Measurements from ENCODE around the gene MTCH1. TPM values are rescaled to one million over a fixed set of nuclear protein-coding genes. Genes with fewer than 3 reads are reported as not detected.
A peak's percentile ranks its signal among the peaks of the same experiment; 100 is the strongest.

MTCH1 gene
- total and polyA plus RNA-seq, 10 of the 15 experiments (the other 5 are each of a cell fraction or from before 2014, with no cell fraction given), result 7.2 to 128 (median 85.2) TPM

DNA sequence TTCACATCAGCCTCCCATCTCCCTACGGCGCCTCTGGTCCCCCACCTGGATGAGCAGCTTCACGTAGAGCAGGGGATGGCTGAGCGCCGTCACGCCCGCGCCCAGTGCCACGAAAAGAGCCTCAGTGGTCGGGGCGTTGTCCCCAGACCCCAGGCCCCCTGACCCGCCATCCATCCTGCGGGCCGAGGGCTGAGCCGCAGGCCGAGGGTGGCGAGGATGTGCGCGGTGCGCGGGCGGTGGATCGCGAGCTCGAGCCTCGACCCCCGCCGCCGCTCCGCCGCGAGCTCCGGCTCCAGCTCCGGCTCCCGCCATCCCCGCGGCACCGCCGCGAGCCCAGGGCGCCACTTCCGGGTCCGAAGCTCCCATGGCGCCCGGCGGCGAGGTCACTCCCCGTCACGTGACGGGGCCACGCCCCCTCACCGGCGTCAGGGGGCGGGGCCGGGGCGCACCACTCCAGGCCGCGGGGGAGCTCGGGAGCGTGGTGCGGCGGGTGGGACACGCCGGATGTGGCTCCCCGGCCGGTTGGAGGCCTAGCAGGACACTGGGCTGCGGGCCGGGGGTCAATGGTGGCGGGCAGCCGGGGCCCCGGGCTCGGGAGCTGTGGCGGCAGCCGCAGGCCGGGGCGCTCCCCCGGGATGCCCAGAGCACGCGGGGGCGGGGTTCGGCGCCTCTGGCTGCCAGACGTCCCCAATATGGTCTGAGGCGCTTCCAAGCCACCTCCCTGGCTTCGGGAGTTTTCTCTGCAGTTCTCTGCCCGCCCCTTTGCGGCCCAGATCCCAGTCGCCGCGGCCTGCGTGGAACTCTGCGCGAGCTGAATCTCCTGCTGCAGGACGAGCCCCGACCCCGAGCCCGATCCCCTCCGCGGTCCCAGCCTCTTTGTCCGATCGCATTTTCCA, at the start of gene MTCH1 (continued):
- TF ChIP-seq, protein P1, sequence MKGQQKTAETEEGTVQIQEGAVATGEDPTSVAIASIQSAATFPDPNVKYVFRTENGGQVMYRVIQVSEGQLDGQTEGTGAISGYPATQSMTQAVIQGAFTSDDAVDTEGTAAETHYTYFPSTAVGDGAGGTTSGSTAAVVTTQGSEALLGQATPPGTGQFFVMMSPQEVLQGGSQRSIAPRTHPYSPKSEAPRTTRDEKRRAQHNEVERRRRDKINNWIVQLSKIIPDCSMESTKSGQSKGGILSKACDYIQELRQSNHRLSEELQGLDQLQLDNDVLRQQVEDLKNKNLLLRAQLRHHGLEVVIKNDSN (IDR thresholded peaks at IDR 0.05; ENCODE audit: borderline replicate concordance, extremely low read length, insufficient read depth, low read depth, low read length), result peak; percentile 99
- TF ChIP-seq ZNF384 (IDR thresholded peaks at IDR 0.05; ENCODE audit: borderline replicate concordance, low read depth, low read length) (no peak), KDM1A (IDR thresholded peaks at IDR 0.05; ENCODE audit: borderline replicate concordance) (no peak), POLR2AphosphoS5 (IDR thresholded peaks at IDR 0.05; ENCODE audit: low read length) (peak; percentile 94), RAD21 (IDR thresholded peaks at IDR 0.05; ENCODE audit: insufficient read depth, low read depth, low read length) (no peak), TCF7 (IDR thresholded peaks at IDR 0.05; ENCODE audit: borderline replicate concordance) (no peak), HDAC6 (IDR thresholded peaks at IDR 0.05; ENCODE audit: unreplicated experiment) (peak; percentile 83), NFYB (IDR thresholded peaks at IDR 0.05; ENCODE audit: insufficient read depth, low read depth, low read length) (no peak), HCFC1 (IDR thresholded peaks at IDR 0.05; ENCODE audit: low read length) (peak; percentile 46), SMAD1 (IDR thresholded peaks at IDR 0.05; ENCODE audit: low read depth, partially characterized antibody) (no peak), JUNB (IDR thresholded peaks at IDR 0.05) (no peak), EGR1 (IDR thresholded peaks at IDR 0.05; ENCODE audit: borderline replicate concordance in 1 of 2, low read depth in 2 of 2, low read length in 2 of 2) (peak in 1 of 2 experiments; percentile 75; a peak in 2 of 3 replicates), SUZ12 (IDR thresholded peaks at IDR 0.05; ENCODE audit: unreplicated experiment) (no peak), CBFB (IDR thresholded peaks at IDR 0.05; ENCODE audit: low read depth) (no peak), YBX1 (IDR thresholded peaks at IDR 0.05) (no peak), FOXM1 (IDR thresholded peaks at IDR 0.05; ENCODE audit: low read depth, low read length) (no peak)
- TF ChIP-seq, protein P2, sequence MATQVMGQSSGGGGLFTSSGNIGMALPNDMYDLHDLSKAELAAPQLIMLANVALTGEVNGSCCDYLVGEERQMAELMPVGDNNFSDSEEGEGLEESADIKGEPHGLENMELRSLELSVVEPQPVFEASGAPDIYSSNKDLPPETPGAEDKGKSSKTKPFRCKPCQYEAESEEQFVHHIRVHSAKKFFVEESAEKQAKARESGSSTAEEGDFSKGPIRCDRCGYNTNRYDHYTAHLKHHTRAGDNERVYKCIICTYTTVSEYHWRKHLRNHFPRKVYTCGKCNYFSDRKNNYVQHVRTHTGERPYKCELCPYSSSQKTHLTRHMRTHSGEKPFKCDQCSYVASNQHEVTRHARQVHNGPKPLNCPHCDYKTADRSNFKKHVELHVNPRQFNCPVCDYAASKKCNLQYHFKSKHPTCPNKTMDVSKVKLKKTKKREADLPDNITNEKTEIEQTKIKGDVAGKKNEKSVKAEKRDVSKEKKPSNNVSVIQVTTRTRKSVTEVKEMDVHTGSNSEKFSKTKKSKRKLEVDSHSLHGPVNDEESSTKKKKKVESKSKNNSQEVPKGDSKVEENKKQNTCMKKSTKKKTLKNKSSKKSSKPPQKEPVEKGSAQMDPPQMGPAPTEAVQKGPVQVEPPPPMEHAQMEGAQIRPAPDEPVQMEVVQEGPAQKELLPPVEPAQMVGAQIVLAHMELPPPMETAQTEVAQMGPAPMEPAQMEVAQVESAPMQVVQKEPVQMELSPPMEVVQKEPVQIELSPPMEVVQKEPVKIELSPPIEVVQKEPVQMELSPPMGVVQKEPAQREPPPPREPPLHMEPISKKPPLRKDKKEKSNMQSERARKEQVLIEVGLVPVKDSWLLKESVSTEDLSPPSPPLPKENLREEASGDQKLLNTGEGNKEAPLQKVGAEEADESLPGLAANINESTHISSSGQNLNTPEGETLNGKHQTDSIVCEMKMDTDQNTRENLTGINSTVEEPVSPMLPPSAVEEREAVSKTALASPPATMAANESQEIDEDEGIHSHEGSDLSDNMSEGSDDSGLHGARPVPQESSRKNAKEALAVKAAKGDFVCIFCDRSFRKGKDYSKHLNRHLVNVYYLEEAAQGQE (IDR thresholded peaks at IDR 0.05; ENCODE audit: low read depth, low read length), result no peak
- TF ChIP-seq, protein P3, sequence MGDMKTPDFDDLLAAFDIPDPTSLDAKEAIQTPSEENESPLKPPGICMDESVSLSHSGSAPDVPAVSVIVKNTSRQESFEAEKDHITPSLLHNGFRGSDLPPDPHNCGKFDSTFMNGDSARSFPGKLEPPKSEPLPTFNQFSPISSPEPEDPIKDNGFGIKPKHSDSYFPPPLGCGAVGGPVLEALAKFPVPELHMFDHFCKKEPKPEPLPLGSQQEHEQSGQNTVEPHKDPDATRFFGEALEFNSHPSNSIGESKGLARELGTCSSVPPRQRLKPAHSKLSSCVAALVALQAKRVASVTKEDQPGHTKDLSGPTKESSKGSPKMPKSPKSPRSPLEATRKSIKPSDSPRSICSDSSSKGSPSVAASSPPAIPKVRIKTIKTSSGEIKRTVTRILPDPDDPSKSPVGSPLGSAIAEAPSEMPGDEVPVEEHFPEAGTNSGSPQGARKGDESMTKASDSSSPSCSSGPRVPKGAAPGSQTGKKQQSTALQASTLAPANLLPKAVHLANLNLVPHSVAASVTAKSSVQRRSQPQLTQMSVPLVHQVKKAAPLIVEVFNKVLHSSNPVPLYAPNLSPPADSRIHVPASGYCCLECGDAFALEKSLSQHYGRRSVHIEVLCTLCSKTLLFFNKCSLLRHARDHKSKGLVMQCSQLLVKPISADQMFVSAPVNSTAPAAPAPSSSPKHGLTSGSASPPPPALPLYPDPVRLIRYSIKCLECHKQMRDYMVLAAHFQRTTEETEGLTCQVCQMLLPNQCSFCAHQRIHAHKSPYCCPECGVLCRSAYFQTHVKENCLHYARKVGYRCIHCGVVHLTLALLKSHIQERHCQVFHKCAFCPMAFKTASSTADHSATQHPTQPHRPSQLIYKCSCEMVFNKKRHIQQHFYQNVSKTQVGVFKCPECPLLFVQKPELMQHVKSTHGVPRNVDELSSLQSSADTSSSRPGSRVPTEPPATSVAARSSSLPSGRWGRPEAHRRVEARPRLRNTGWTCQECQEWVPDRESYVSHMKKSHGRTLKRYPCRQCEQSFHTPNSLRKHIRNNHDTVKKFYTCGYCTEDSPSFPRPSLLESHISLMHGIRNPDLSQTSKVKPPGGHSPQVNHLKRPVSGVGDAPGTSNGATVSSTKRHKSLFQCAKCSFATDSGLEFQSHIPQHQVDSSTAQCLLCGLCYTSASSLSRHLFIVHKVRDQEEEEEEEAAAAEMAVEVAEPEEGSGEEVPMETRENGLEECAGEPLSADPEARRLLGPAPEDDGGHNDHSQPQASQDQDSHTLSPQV (IDR thresholded peaks at IDR 0.05), result no peak
- TF ChIP-seq, protein P4, sequence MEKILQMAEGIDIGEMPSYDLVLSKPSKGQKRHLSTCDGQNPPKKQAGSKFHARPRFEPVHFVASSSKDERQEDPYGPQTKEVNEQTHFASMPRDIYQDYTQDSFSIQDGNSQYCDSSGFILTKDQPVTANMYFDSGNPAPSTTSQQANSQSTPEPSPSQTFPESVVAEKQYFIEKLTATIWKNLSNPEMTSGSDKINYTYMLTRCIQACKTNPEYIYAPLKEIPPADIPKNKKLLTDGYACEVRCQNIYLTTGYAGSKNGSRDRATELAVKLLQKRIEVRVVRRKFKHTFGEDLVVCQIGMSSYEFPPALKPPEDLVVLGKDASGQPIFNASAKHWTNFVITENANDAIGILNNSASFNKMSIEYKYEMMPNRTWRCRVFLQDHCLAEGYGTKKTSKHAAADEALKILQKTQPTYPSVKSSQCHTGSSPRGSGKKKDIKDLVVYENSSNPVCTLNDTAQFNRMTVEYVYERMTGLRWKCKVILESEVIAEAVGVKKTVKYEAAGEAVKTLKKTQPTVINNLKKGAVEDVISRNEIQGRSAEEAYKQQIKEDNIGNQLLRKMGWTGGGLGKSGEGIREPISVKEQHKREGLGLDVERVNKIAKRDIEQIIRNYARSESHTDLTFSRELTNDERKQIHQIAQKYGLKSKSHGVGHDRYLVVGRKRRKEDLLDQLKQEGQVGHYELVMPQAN (conservative IDR thresholded peaks at IDR 0.05), result peak; percentile 91
